ACHN (cell line): ENCODE results near the gene CLTRN.
A peak's percentile ranks its signal among the peaks of the same experiment; 100 is the strongest.
"Not testable (repeated sequence)": the region's sequence is repeated elsewhere in the genome, so short reads cannot be mapped to it uniquely, and the experiment has no call there.

Experiments used
- DNase-seq: peaks from one replicate; pipeline ENCODE4 v3.0.0-alpha.2; 2015
- in situ Hi-C: cut with HindIII; loops from 2 replicates; pipeline ENCODE4 v1.10.0; 2017; ENCODE audit warnings: low sequenced_read_pairs, low pct_ligation_motif_present, low pct_unique_long_range_greater_than_20kb

The CLTRN gene, protein sequence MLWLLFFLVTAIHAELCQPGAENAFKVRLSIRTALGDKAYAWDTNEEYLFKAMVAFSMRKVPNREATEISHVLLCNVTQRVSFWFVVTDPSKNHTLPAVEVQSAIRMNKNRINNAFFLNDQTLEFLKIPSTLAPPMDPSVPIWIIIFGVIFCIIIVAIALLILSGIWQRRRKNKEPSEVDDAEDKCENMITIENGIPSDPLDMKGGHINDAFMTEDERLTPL

DNA sequence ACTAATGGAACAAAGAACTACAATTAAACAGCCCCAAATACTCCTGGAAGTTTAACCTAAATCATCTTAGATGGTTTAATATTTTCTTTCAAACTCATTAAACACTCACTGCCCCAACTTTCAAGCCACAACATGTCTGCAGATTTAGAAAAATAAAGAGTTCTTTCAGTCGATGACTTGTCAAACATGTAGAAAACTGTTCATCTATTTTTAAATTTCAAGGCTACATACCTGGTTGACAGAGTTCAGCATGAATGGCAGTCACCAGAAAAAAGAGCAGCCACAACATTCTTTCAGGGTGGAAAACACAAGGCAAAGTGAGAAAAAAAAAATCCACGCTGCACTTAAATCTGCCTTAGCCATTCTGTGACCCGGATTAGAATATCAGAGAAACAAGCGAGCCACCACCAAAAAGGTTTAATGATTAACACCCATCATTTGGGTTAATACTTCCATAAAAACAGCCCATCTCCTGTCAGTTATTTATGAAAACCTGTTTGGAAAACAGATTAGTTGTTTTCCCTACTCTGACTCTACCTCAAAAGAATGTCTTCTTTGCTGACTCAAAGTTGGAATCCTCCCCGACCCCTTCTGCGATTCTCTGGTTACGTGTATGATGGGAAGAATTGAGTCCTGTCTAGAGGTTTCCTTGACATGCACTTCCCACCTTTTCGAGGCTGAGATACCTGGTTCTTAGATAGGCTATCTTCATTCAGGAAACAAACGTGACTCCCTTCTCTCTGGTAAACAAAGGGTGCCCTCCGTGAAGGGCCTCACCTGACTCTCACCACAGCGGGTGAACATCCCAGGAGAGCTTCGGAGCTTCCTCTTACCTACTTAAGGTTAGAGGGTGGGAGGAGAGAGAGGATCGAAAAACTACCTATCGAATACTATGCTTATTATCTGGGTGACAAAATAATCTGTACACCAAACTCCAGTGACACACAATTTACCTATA, at the start of gene CLTRN:
Gene CLTRN, minus strand, starts transcription at position 319 of the 958 bp plus-strand sequence. Its CDS starts 30 bp downstream, at position 289.
- DNase-seq: no peak
- in situ Hi-C loops: no loop called here

DNA sequence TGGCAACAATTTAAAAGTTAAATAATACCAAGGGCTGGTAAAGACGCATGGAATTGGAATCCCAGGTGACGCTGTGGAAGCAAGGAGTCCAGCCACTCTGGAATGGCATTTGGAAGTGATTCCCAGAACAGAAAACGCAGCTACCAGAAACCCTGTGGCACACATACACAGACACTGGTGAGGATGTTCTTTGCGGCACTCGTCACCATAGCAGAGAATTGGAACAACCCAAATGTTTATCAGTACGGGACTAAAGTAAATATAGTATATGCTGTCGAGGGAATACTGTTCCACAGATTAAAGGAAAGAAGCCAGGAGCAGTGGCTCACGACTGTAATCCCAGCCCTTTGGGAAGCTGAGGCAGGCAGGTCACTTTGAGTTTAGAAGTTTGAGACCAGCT, 39.7 kb upstream of the CLTRN start:
- in situ Hi-C loops, DNase-seq: not testable (repeated sequence)

DNA sequence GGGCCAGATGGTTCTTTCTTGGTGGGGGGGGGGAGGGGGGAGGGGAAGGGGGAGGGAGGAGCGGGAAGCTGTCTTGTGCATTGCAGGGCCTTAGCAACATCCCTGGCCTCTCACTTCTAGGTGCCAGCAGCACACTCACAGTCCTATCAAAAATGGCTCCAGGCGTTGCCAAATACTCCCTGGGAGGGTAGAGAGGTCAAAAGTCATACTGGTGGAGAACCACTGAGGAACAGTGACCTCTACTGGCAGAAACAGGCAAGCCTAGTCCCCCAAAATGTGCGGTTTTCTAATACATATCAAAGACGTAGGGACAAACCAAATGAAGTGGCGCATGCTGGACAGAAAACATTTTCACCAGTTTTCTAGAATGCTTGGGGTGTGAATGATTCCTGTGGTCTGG, 39.2 kb upstream of the CLTRN start:
- in situ Hi-C loops, DNase-seq: not testable (repeated sequence)

DNA sequence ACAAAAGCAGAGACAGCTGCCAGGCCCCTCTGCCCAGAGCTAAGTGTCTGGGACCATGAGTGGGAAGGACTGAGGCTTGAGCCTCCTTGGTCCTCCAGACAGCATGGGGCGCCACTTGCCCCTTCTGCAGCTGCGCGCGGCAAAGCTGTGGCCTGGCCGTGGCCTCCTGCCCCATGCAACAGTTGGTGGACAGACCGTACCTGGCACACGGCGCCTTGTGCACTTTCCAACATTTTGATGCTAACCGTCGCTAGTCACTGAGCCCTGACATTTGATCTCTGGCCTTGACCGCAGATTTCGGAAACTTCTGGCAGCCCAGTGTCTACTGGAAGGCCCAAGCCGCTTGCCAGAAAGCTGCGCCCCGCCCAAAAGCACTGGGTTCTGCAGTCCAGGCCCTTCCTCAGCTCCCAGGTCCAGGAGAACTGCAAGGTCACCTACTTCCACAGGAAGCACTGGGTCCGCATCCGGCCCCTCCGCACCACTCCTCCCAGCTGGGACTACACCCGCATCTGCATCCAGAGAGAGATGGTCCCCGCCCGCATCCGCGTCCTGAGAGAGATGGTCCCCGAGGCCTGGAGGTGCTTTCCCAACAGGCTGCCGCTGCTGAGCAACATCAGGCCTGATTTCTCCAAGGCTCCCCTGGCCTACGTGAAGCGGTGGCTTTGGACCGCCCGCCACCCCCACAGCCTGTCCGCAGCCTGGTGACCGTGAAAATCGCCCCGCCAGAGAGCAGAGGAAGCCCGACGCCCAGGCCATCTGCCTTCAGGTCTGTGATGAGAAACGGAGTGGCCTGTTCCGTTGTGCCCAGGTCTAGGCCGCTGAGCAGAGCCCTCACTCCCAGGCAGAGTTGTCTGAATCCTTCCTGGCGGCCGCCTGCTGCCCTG, 38.1 kb upstream of the CLTRN start:
- in situ Hi-C loops: no loop called here

DNA sequence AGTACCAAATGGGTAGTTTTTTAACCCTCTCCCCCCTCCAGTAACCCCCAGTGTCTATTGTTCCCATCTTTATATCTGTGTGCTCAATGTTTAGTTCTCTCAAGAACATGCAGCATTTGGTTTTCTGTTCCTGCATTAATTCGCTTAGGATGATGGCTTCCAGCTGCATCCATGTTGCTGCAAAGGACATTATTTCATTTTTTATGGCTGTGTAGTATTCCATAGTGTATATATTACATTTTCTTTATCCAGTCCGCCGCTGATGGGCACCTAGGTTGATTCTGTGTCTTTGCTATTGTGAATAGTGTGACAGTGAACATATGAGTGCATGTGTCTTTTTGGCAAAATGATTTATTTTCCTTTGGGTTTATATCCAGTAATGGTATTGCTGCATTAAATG, 31.9 kb upstream of the CLTRN start:
- in situ Hi-C loops: no loop called here

More for the DNA sequence above, 38.1 kb upstream of the CLTRN start:
- no peak for DNase-seq

DNA sequence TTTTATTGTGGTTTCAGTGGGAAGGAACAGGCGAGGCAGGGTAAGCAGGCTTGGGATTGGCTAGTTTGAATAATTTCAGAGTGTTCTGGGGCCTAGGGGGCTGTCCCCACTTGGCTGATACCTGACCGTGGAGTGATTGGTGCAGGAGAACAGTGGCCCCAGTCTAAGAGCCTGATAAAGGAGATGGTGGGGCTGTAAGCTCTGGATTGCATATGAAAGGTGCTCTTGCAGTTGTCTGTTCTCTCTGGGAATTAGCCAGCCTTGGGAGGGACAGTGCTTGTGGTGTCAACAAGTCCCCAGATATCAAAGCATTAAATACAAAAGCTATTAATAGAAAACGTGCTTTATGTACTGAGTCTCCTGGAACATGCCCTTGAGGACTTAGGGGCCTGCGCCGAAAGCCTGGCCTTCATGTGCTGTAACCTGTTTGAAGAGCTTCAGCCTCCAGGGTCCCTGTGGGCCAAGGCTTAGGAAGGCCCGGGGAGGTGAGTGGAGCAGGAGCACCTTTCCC, 30.4 kb upstream of the CLTRN start:
- DNase-seq: no peak
- in situ Hi-C loops: no loop called here

More for the DNA sequence above, 31.9 kb upstream of the CLTRN start:
- DNase-seq: no peak

DNA sequence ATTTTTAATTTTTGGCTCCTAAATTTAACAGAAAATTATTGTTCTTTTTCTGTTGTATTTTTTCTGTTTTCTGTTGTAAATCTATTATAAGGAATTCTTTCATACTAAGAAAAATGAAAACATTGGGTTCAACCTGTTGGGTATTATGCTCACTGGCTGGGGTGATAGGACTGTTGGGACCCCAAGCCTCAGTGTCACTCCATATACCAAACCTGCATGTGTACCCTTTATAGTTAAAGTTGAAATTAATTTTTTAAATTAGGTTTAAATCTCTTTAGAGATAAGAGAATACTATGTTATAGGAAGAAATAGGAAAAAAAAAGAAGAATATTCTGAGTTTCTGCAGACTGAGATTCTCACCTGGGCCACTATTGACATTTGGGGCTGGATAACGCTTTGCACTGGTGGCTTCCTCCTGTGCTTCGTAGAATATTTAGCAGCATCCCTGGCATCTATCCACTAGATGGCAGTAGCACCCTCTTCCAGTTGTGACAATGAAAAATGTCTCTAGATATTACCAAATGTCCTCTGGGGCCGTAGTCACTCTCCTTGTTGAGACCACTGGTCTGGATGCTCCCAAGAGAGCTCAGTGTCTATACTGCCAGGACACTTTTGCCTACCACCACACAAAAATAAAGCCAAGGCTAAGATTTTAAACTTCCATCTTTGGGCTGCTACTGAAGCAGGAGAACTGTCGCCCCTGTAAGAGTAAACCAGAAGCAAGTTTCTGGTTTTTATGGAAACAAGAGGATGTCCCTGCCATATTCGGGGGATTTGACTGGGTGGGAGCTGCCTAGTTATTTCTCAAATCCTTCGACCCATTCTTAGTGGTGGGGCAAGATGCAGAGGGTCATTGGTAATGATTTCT, 22.4 kb upstream of the CLTRN start:
- in situ Hi-C loops: no loop called here
- DNase-seq: peak; percentile 36

DNA sequence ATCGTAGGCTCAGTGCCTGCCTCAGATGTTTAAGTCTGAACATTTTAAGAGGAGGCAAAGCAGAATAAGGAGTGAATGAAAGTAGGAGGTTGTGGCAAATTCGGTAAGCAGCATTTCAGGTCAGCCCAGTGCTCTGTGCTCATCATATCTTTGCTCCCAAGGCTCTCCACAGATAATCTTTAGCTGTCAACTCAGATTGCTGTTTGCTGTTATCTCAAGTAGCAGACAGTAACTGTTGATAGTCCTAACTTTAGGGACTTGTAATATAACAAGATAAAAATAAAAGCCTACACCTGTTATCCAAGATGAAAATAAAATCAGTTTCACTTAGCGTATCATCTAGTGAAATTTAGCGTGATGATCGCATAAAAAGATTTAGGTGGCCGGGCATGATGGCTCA, 18.6 kb upstream of the CLTRN start:
- DNase-seq: no peak
- in situ Hi-C loops: no loop called here

DNA sequence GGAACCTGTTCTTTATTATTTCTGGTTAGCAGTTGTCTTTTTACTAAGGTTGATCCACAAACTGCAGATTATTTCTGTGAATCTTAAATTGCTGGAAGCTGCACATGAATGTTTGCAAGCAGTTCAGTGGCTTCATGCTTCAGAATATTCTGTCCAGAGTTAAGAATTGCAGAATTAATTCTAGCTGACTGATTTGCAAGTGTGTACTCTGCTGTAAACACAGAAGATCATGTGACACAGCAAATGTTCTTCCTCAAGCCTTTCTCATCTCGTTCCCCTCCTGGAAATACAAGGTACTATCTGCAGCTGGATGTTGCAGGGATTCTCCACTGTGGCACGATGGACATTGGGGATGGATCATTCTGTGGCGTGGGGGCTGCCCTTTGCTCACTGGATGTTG, 16.8 kb upstream of the CLTRN start:
- in situ Hi-C loops: no loop called here
- DNase-seq: no peak

DNA sequence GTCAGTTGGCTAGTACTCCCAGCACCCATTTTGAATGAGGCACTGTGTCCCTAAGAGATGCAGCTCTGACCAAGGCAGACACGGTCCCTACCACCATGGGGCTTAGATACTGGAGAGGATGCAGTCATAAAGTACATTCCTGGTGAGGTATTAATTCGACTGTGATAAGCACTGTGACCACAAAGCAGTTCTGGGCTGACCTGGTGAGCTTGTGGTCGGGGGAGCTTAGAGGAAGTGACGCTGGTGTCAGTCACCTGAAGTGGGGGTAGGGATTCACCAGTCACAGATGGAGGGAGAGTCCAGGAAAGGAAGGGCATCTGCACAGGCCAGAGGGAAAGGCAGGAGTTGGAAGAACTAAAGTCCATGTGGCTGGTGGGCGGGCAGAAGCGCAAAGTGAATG, 15.8 kb upstream of the CLTRN start:
- peak; percentile 43 for DNase-seq
- in situ Hi-C loops: no loop called here

DNA sequence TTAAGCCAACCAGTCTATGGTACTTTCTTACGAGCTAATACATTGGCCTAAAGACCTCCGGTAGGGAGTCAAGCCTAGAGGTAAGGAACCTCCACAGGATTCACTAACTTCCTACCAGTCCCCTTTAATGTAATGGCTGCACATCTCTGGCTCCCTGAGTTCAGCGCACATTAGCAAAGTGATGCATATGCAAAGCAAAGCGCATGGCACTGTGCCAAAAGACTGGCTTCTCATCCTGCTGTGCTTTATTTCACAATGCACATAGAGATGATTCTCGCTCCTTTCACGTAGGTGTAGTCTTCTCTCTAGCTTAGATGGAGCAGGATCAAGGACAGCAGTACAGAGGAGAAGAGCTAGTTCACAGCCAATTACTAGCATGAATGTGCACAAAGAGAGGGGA, 14.6 kb upstream of the CLTRN start:
- in situ Hi-C loops: no loop called here
- no peak for DNase-seq

DNA sequence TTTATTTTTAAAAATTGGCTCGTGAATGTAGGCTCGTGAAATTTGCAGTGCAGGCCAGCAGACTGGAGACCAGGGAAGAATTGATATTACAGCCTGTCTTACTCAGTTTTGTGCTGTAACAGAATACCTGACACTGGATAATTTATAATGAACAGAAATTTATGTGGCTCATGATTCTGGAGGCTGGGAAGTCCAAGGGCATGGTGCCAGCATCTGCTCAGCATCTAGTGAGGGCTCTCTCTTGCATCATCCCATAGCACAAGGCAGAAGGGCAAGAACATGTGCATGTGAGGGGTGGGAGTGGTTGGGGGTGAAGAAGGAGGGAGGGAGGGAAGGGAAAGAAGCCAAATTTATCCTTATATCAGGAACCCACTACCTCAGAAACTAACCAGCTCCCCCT, 13.7 kb upstream of the CLTRN start:
- DNase-seq: no peak
- in situ Hi-C loops: no loop called here

DNA sequence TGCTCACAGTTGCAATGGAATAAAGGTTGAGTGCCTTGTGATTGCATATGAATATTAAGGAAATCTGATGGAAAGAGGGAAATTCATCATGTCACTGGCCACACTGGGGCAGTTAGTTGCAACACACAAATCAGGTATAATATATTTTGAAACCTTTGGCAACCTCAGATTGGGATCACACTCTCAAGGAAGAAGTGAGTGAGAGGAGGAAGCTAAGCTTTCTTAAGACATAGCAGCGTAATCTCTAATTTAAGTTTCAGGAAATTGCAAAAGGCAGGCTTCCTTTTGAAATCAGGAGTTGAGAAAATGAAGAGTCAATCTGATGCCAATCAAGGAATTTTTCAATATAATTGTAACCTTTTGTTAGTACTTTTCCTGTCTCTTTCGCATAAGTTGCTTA, 12.3 kb upstream of the CLTRN start:
- in situ Hi-C loops: no loop called here
- no peak for DNase-seq

DNA sequence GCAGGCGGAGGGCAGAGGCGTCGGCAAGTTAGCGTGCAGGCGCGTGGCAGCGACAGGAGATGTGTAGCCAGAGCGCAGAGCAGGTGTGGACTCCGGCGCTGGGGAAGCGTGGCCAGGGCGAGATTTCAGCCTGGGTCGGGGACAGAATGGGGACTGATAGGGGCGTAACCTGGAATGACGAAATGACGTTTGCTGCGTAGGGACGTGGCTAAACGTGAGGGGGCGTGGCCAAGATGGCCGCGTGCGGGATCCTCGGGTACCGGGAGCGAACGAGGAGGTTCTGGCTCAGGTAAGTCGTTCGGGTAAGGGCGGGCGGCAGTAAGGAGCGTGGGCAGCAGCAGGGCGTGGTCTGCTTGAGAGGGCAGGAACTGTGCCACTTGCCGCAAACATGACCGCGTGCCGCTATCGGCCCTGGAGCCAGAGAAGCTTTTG, 10.9 kb upstream of the CLTRN start:
- peak; percentile 64 for DNase-seq
- in situ Hi-C loops: no loop called here

DNA sequence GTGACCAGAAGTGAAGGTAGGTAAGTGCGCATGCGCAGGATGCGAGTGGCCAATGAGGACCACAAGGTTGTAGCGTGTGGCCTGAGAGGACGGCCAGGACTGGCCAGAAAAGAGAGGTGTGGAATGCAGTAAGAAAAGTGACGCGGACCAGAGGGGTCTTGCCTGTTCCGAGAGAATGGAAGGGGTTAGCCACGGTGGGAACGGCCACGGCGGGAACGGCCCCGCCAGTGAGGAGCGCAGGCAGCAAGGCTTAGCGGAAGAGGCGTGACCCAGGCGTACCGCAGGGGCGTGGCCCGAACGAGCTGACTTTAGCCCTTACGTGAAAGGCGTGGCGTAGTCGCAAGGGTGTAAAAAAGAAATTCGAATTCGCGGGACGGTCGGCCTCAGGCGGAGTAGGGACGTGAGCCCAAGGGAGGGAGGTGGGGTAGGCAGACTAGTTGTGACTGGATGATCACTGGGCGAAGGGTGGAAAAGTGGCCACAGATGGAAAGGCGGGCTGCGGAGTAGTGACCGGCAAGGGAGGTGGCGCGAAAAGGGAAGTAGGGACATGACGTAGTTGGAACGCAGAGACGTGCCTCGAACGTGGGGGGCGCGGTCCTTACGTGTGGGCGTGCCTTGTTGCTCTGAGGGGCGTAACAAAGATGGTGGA, 10.4 kb upstream of the CLTRN start:
- in situ Hi-C loops: no loop called here
- DNase-seq: peak; percentile 88

DNA sequence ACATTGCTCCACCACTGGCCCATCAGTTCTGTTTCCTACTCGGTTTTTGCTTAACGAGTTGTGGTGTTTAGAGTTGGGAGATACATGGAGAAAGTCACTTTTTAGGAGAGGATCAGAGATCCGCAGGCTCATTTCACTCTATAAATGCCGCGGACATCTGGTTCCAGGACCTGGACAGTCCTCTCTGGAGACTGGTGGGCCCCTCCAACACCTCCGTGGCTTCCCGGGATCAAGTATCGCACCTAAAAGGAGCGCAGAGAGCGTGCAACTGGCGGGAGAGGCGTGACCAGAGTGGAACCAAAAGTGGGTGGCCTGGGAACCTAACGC, 9.9 kb upstream of the CLTRN start:
- in situ Hi-C loops: no loop called here
- DNase-seq: no peak

DNA sequence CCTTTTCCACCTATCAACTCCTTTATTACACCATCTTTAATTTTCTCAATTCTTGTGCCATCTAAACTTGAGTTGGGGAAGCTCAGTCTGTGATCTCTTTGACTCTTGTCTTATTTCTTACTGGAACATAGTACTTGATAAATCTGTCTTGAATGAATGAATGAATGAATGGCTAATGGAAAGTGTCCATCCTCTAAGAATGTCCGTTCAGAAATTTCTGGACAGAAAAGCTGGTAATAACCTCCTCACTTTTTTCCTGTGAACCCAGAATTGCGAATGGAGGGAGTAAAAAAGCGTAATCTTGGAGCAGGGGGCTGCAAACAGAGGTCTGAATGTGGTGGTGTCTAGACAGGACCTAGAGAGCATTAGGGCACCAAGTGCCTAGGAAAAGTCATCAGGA, 9.4 kb upstream of the CLTRN start:
- DNase-seq: no peak
- in situ Hi-C loops: no loop called here
